Globus pallidus (tissue), 1 donor: Measurements from ENCODE around the gene WDFY2.

ENCODE experiments used
- DNase-seq: peaks from one replicate; pipeline ENCODE4 v3.0.0-alpha.2; 2015; ENCODE audit warnings: low spot score

WDFY2 gene

GRCh38 chr13:51740698-51741097, 156.4 kb downstream of the WDFY2 start:
- no peak for DNase-seq

DNA sequence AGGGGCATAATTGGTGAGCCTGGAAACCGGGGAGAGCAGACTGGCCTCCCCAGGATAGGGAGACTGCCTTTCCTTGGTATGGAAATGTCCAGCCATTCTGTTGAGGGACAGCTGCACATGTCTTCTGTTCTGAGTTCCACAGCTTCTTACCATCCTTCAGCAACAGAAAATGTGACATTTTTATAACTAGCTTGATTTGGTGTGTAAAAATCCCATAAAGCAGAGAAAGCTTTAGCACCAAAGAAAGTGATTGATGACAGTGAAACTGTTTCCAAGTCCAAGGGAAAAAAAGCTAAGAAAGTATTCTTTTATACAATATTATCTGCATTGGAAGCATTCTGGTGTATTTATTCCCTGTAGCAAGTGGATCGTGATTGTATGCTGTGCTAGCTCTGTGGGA, 157.8 kb downstream of the WDFY2 start:
- DNase-seq = no peak

DNA sequence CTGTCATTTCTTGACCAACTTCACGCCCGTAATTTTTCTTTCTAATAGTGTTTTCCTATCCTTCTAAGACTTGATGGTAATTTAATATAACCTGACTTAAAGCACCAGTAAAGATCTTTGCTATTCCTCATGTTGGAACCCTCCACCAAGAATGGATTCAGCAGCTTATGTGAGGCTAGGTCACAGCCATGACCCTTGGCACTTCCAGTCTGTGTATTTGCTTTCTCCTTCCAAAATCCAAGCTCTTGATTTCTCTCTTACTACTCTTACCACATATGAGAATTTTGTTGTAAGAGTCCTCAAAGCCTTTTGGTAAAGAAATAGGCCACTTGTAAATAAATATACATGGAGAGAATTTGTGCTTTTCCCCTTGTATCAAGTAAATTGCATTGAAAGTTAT, 158.3 kb downstream of the WDFY2 start:
- no peak for DNase-seq

DNA sequence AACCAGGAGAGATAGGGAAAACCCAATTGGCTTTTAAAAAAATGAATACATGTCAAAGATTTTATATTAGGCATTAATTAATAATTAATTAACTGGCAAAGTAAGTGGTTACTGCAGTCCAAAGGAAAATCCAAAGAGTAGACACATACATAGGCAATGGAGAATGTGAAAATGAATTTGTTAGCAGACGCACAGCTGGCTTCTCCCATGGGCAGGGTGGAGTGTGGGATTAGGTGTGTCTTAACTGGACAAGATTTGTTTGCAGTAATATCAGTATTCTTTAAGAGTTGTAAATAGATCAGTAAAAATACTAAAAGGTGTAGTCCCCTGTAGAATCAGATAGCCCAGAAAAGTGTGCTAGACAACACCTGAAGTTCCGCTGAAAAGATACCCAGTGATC, 161.0 kb downstream of the WDFY2 start:
- no peak for DNase-seq

GRCh38 chr13:51746802-51747201, 162.5 kb downstream of the WDFY2 start:
- no peak for DNase-seq

DNA sequence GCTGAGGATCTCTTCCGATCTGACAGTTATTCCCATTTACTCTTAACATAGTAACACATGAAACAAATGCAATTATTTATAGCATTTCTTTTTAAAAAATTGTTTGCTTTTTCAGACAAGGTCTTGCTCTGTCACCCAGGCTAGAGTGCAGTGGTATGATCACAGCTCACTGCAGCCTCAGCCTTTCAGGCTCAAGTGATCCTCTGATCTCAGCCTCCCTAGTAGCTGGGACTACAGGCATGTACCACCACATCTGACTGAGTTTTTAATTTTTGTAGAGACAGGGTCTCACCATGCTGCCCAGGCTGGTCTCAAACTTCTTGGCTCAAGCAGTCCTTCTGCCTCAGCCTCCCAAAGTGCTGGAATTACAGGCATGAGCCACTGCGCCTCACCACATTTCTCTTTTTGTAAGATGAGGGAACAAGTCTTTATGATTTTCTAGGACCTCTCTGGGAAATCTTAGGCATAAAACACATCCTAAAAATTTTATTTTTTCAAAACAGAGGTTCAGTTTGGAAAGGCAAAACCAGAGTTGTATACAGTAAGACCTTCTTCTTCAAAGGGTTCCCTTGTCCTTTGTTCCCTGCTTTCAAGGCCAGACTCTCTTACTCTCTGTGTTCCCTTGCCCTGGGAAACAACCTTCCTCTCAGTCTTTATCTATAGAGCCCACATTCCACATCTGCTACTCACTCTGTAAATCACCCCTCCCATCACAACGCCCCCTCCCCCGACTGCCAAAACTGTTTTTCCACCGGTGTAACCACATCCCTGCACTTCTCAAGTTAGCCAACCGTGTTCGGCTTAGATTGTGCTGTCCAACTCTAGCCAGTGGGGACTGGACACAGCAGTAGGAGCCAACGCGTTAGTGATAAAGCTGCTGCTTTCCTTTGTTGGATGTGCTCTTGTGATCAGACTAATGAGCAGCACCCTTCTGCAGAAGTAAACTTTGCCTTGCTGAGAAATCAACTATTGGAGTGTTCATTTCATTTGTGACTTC, 163.5 kb downstream of the WDFY2 start:
- no peak for DNase-seq

DNA sequence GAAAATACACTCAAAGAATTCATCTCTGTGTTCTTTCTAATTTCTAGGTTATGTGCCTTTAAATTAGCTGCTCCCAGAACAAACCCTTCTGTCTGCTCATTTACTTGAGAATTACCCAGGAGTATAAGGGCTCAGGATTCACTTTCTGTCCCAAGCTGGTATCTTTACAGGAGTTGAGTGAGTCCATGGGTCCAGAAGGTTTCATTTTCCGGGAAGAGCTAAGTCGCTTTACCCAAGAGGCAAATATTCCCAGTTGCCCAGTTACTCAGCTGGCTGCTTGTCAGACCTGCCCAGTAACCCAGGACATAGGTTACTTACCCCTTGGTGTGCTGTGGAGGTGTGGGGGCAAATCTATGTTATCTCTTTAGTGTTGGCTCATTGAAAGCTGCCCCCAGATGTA, 172.4 kb downstream of the WDFY2 start:
- DNase-seq = no peak

DNA sequence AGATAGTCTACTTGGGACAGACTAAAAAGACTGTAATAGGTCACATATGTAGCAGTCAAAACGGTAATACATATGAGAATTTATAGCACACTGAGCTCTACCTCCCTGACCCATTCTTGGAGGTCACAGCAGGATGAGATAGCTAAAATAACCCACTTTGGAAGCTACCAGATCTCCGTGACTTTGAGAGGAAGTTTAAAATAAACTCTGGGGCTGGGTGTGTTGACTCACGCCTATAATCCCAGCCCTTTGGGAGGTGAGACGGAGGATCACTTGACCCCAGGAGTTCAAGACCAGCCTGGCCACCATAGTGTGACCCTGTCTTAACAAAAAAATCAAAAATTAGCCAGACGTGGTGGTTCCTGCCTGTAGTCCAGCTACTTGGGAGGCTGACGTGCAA, 174.4 kb downstream of the WDFY2 start:
- DNase-seq = no peak

GRCh38 chr13:51759240-51759639, 175.0 kb downstream of the WDFY2 start:
- no peak for DNase-seq

- DNase-seq = peak; percentile 83
These were observed 176.3 kb downstream of the WDFY2 start for GRCh38 chr13:51760592-51760991.

GRCh38 chr13:51761643-51762350, 177.5 kb downstream of the WDFY2 start:
- peak; percentile 29 for DNase-seq

GRCh38 chr13:51763486-51763885, 179.2 kb downstream of the WDFY2 start:
- DNase-seq = no peak

- peak; percentile 86 for DNase-seq
These were observed 180.2 kb downstream of the WDFY2 start for GRCh38 chr13:51764184-51765141.

DNA sequence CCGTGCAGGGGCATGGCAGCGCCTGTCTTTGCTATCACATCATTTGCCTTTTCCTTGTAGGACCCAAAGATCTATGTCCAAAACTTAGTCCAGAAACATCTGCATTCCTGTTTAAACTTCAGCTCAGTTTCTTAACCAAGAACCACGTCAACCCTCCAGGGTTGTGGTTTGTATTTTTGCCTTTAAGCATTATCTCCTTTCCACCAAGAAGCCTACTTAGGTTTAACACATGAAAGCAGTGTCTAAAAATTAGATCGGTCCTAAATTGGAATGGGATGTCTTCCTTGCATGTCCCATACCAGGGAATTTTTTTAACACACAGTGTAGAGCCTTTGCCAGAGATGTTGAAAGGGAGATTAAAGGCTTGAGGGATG, 180.9 kb downstream of the WDFY2 start:
- no peak for DNase-seq

DNA sequence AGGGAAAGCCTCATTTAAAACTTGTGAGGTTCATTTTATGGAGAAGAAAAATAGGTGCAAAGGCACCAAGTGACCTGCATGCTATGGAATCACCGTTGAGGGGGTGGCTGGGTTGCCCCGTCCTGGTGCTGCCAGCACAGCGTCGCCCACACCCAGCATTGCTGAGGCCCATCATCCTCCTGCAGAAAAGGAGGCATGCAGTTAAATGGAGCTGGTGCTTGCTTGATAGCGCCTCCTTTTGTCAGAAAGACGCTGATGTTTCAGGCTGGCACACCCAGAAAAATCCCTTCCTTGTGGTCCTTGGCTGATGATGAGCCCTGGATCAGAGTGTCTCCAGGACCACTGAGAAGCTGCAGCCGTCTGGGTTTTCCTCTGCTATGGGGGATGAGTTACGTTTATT, 182.8 kb downstream of the WDFY2 start:
- no peak for DNase-seq

- DNase-seq = no peak
These were observed 184.2 kb downstream of the WDFY2 start for GRCh38 chr13:51768378-51768921.

GRCh38 chr13:51768976-51769375, 184.7 kb downstream of the WDFY2 start:
- DNase-seq = no peak

DNA sequence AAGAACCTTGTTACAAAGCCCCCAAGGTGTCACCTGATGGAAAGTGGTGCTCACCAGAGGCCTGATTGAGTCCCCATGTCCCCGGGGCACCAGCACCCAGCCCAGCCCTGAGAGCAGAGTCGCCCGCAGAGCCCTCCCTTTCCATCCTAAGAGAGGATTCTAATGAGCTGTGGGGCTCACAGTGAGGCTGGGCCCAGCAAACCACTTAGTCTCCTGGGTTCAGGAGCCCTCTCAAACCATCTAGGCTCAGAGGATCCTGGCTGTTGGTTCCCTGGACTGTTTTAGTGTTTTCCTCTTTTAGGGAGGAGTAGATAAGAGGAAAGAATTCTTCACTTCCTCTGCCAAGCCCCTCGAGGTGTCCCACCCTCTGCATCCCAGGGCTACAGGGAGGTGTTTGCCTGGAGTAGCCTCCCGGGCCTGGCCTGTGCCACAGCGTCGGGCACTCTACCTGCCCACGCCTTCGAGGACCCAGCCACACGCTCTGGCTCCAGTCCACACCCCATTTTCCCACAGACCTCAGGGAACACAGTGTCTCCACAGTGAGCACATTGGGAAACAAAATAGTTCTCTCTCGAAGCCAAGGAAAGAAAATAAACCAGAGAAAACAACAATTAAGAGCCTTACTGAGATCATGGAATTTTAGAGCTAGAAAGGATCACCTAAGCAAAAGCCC, 185.3 kb downstream of the WDFY2 start:
- DNase-seq = peak; percentile 29

DNA sequence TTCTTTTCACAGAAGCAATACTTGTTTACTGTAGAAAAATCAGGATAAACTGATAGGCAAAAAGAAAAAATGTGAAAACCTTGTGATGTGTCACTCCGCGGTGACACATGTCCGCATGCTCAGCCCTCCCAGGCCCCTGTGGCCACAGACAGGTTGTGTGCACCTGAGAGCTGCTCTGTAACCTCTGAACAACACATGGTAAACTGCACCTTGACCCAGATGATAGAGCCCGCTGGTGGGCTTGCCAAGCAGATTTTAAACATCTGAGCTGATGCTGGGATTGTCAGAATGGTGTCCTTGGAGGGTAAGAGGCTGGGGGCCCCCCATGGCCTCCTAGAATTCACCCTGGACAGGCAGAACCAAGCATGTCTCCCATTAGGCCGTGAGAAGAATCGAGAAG, 185.9 kb downstream of the WDFY2 start:
- no peak for DNase-seq

DNA sequence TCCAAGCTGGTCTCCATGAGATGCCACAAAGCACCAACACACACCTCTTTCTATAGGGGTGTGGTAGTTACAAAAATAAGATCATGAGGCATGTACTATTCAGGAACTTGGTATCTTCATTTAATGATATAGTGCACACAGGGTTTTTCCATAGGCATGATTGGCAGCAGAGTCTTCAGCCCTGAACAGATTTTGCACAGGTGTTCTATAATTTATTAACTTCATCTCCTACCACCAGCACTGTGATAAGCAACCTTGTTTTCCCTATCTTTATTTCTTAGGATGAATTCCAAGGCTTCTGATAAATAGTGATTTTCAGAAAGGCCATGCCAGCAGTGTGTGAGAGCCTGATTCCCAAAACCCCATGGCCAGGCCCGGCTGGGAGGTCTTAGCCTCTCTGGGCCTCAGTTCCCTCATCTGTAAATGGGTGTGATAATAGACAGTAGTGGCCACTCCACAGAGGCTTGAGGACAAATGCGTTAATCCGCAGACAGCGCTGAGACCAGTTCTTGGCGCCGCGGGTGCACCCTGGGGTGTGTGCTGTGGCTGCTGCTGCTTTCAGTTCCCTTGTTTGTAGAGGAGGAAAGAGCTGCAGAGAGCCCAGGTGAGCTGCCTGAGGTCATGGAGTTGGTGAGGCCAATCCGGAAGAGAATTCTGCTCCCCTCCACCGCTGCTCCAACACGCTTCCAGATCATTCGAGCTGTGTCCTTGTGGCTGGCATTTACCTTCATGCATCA, 186.6 kb downstream of the WDFY2 start:
- no peak for DNase-seq
